ENCODE data around the gene FLACC1.
"Not testable (repeated sequence)": the region's sequence is repeated elsewhere in the genome, so short reads cannot be mapped to it uniquely, and the experiment has no call there.

FLACC1 gene

DNA sequence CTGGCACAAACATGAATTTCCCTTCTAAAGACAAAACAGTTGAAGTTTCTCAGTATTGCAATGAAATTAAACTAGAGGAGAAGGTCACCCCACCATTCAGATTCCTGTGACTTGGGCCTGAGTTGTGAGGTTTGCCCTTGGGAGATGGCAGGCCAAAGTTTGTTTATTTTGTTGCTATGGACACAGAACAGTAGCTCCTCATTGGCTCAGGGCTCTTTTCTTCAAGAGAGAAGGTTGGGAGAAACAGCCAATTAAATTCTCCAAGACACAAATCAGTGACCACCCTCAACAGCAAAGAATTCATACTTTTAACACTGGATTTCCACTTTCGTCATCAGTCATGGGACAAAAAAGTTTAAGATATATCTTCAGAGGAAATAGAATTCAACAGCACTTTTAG is at the start of gene FLACC1:
Gene FLACC1, minus strand, starts transcription at position 125 of the 400 bp plus-strand sequence. CDS start 5,941 bp downstream, outside the sequence.
- FAIRE-seq = no peak
- DNase-seq (ENCODE audit: low spot score) = no peak

GRCh38 chr2:201406077-201406662 is 49.0 kb upstream of the FLACC1 start:
- FAIRE-seq (no peak), DNase-seq (ENCODE audit: low spot score) (no peak)

DNA sequence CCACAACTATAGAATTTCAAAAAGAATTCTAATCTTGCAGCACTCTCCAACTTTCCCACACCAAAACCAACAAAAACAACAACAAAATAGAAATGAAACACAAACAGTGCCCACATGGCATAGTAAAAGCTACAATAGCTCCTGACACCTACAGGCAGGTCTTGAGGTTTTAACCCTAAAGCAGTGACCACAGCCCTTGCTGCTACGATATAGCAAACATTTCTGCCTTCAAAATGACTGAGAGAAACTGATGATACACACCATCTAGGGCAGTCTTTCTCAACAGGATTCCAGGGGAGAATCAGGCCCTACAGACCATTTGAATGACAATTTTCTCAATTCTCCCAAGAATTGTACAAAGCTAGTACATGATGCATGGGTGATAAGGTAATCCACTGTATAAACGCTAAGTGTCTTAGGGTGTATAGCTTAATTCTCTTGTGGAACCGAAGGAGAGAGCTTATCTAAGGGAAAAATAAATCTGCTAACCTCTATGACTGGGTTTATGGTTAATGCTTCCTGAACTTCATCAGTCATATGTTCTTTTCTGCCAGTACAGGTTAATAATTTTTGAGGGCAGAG is 47.6 kb upstream of the FLACC1 start:
- DNase-seq (ENCODE audit: low spot score) = no peak
- FAIRE-seq = no peak

- FAIRE-seq = no peak
- DNase-seq (ENCODE audit: low spot score) = no peak
These were observed 46.7 kb upstream of the FLACC1 start for GRCh38 chr2:201403880-201404279.

DNA sequence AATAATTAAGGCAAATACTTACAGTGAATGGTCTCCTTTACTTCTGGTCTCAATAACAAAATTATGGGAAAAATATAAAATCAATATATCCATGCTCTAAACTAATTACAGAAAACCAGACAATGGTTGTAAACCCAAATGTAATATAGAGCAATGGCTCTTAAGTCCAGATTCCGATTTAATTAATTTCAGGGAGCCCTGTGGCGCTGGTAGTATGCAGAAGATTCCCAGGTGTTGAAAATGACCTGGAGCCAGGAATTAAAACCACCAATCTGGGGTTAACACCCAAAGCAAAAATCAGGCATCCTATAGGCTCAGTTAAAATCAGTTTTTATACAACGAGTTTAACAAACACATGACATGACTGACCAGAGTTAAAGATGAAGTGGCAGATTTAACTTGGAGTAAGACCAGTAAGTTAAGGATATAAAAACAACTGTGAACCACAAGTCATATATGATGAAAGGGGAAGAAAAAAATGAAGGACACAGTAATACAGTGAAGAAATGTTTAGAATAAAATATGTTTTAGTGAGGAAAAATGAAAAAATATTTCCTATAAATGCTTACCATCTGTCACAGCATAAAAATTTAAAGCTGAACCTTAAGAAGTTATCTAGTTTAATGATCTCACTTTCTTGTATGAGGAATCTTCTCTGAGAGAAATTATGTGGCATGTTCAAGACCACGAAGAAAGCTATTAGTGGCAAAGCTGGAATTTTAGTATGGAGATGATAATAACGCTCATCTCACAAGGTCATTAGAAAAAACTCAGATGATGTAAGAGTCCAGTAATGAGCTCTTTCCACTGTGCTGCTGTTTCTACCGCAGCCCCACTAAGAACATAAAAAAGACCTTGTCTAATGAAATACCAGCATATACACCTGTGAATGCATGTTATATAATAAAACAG is 45.8 kb upstream of the FLACC1 start:
- DNase-seq (ENCODE audit: low spot score) (no peak), FAIRE-seq (no peak)

DNA sequence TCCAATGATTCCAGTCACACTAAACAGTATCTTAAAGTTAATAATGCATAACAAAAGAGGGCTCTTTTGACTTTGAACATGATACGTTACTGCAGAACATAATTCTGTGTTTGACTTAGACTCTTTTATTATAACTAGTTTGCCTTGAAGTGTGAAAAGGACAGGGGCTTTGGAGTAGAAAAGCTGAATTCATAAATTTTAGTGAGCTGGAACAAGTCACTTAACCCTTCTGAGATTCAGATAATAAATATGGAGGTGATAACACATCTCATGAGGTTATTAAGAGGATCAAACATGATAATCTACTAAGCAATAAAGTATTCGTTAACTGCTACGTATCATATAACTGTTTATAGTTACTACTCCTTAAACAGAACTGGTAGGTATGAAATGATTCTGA is 44.7 kb upstream of the FLACC1 start:
- DNase-seq (ENCODE audit: low spot score) = no peak
- FAIRE-seq = no peak

DNA sequence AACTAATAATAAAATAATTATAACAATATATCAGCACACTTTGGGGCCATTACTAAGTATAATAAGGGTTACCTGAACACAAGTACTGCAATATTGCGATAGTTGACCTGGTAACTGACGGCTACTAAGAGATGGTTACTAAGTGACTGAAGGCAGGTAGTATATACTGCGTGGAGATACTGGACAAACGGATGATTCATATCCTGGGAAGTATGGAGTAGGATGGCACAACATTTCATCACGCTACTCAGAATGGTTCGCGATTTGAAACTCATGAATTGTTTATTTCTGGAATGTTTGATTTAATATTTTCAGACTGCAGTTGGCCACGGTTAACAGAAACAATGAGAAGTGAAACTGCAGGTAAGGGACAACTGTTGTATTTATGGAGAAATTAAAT is 39.5 kb upstream of the FLACC1 start:
- DNase-seq (ENCODE audit: low spot score) (no peak), FAIRE-seq (no peak)

GRCh38 chr2:201383136-201383535 is 26.0 kb upstream of the FLACC1 start:
- DNase-seq (ENCODE audit: low spot score) (no peak), FAIRE-seq (no peak)

GRCh38 chr2:201378496-201379397 is 21.6 kb upstream of the FLACC1 start:
- DNase-seq (ENCODE audit: low spot score) = no peak
- no peak for FAIRE-seq

DNA sequence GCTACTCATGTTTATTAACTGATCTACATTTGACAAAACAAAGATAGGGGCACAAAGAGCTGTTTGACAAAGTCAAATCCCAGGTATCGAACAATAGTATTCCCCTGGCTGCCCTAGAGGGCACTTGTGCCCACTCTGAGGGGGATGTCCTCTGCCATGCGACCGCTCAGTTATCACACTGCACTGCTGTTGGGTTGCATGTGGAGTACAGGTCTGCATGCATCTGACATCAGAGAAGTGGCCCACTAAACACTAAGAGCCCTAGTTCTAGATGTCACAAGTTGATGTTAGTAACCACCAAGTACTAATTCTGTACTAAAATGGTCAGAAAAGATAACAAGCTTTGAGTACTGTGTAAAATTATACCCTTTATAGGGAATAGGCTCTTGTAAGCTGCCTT is 20.1 kb upstream of the FLACC1 start:
- DNase-seq (ENCODE audit: low spot score) (no peak), FAIRE-seq (no peak)

GRCh38 chr2:201369775-201370174 is 12.6 kb upstream of the FLACC1 start:
- FAIRE-seq (no peak), DNase-seq (ENCODE audit: low spot score) (no peak)

DNA sequence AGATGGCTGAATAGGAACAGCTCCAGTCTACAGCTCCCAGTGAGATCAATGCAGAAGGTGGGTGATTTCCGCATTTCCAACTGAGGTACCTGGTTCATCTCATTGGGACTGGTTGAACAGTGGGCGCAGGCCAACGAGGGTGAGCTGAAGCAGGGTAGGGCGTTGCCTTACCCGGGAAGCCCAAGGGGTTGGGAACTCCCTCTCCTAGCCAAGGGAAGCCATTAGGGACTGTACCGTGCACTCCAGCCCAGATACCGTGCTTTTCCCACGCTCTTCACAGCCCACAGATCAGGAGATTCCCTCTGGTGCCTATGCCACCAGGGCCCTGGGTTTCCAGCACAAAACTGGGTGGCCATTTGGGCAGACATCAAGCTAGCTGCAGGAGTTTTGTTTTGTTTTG is 12.2 kb upstream of the FLACC1 start:
- DNase-seq (ENCODE audit: low spot score); FAIRE-seq: not testable (repeated sequence)

- FAIRE-seq (no peak), DNase-seq (ENCODE audit: low spot score) (no peak)
These were observed 9.0 kb upstream of the FLACC1 start for GRCh38 chr2:201366146-201366545.

- no peak for DNase-seq (ENCODE audit: low spot score)
- no peak for FAIRE-seq
These were observed 6.9 kb upstream of the FLACC1 start for GRCh38 chr2:201363857-201364560.

- DNase-seq (ENCODE audit: low spot score) (no peak), FAIRE-seq (no peak)
These were observed 5.3 kb upstream of the FLACC1 start for GRCh38 chr2:201362396-201362795.

- FAIRE-seq (no peak), DNase-seq (ENCODE audit: low spot score) (no peak)
These were observed 4.1 kb upstream of the FLACC1 start for GRCh38 chr2:201361078-201361733.

DNA sequence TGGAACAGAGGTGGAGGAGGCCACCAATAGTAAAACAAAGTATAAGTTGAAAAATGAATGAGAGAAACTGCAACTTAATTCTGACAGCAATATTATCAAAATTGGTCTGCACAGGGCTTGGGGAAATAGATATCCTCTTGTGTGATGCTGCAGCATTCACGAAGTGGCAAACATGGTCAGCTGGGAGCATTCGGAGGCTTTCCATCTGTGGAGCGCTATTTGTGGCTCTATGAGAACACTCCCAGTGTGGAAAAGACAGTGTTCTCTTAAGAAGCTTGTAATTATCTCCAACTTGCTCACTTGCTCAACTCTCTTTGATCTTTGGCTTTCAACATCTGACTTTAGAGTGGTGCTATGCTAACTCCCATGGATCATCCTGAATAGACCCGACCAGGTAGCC is 3.1 kb upstream of the FLACC1 start:
- DNase-seq (ENCODE audit: low spot score) (no peak), FAIRE-seq (no peak)

GRCh38 chr2:201358684-201359083 is 1.5 kb upstream of the FLACC1 start:
- FAIRE-seq = no peak
- no peak for DNase-seq (ENCODE audit: low spot score)

- no peak for DNase-seq (ENCODE audit: low spot score)
- FAIRE-seq = no peak
These were observed 4.0 kb downstream of the FLACC1 start for GRCh38 chr2:201353116-201353515.

DNA sequence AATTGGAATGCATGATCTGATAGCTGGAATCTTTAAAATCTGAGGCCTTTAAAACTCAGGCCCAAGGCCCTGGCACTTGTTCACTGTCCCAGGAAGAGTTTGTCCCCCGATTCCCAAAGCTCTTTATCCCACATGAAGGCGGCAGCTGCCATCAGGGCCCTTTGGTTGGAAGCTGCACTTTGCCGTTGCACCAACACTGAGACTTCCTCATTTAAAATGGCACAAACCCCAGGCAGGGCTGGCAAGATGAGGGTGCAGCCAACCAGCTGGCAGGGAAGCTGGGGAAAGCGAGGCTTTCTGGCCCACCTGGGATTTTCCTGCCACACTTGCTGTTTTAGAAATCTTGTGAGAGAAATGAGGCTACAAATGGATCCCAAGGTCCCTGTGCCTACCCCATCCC is 6.3 kb downstream of the FLACC1 start:
- no peak for FAIRE-seq
- DNase-seq (ENCODE audit: low spot score) = no peak
